ENCODE data around the gene ZW10.
"Not testable (repeated sequence)": the region's sequence is repeated elsewhere in the genome, so short reads cannot be mapped to it uniquely, and the experiment has no call there.

ZW10 gene

GRCh38 chr11:113789016-113789415, 15.5 kb upstream of the ZW10 start:
- not testable (repeated sequence) for H3K27me3 ChIP-seq (ENCODE audit: control insufficient read depth, insufficient read depth, low read length); H3K4me1 ChIP-seq (ENCODE audit: control insufficient read depth, insufficient read depth, low read length); H3K9ac ChIP-seq (ENCODE audit: low read length); H3K27ac ChIP-seq (ENCODE audit: low read depth, low read length); H3K4me3 ChIP-seq (ENCODE audit: low read length); H3K36me3 ChIP-seq (ENCODE audit: control insufficient read depth, insufficient read depth, low read length)

DNA sequence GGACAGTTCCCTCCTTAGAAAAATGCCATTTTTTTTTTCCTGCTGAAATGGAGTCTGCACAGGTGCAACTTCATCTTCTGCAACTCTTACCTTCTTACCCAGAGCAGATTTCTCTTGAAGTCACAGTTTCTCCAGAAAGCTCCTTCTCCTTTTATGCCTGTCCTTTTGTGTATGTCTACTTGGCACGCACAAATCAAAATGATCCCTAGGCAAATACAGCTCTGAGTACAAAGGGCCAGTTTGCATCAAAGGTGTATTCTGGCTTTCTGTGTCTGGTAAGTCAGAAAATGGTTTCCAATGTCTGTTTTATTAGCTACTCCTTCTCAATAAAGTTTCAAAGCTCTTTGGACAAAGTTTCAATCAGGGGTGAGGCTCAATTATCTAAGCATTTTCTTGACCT, 8.6 kb upstream of the ZW10 start:
- Histone ChIP-seq H3K4me3 (ENCODE audit: low read length) (no peak overlapping the region), H3K27ac (ENCODE audit: low read depth, low read length) (no peak overlapping the region), H3K4me1 (ENCODE audit: control insufficient read depth, insufficient read depth, low read length) (no peaks in the 10 kb centered on the region), H3K9ac (ENCODE audit: low read length) (no peak overlapping the region), H3K27me3 (ENCODE audit: control insufficient read depth, insufficient read depth, low read length) (peaks cover 2% of the 10 kb centered on the region), H3K36me3 (ENCODE audit: control insufficient read depth, insufficient read depth, low read length) (no peaks in the 10 kb centered on the region)

GRCh38 chr11:113781682-113782081, 8.2 kb upstream of the ZW10 start:
- Histone ChIP-seq H3K4me1 (ENCODE audit: control insufficient read depth, insufficient read depth, low read length) (no peaks in the 10 kb centered on the region), H3K27me3 (ENCODE audit: control insufficient read depth, insufficient read depth, low read length) (peaks cover 2% of the 10 kb centered on the region), H3K9ac (ENCODE audit: low read length) (no peak overlapping the region), H3K27ac (ENCODE audit: low read depth, low read length) (no peak overlapping the region), H3K4me3 (ENCODE audit: low read length) (no peak overlapping the region), H3K36me3 (ENCODE audit: control insufficient read depth, insufficient read depth, low read length) (no peaks in the 10 kb centered on the region)

DNA sequence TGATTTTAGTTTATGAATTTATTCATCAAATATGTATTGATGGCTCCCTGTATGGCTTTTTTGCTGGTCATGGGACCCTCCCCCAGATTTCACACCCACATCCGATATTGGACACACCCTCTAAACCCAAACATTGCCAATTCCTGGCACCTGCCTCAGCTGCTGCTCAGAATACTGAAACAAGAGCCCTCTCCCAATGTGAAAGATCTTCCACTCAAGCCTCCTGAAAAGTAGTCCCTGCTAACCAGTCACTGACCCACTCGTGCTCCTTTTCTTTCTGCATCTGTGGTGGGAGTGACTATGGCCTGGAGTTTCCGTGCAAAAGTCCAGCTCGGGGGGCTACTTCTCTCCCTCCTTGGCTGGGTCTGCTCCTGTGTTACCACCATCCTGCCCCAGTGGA, 6.0 kb upstream of the ZW10 start, which contains the start of gene CLDN25:
Gene CLDN25, plus strand, starts transcription at position 301 of the 400 bp plus-strand sequence. Its CDS starts 0 bp downstream, at position 301.
- Histone ChIP-seq H3K36me3 (ENCODE audit: control insufficient read depth, insufficient read depth, low read length) (no peaks in the 10 kb centered on the region), H3K9ac (ENCODE audit: low read length) (no peak within 1 kb of the TSS), H3K4me3 (ENCODE audit: low read length) (no peak within 1 kb of the TSS), H3K27ac (ENCODE audit: low read depth, low read length) (no peak within 1 kb of the TSS), H3K27me3 (ENCODE audit: control insufficient read depth, insufficient read depth, low read length) (peaks cover 2% of the 10 kb centered on the region), H3K4me1 (ENCODE audit: control insufficient read depth, insufficient read depth, low read length) (no peaks in the 10 kb centered on the region)

GRCh38 chr11:113778111-113778910, 4.8 kb upstream of the ZW10 start:
- Histone ChIP-seq H3K4me1 (ENCODE audit: control insufficient read depth, insufficient read depth, low read length) (no peaks in the 10 kb centered on the region), H3K4me3 (ENCODE audit: low read length) (no peak overlapping the region), H3K9ac (ENCODE audit: low read length) (no peak overlapping the region), H3K27me3 (ENCODE audit: control insufficient read depth, insufficient read depth, low read length) (peaks cover 2% of the 10 kb centered on the region), H3K36me3 (ENCODE audit: control insufficient read depth, insufficient read depth, low read length) (no peaks in the 10 kb centered on the region), H3K27ac (ENCODE audit: low read depth, low read length) (no peak overlapping the region)

DNA sequence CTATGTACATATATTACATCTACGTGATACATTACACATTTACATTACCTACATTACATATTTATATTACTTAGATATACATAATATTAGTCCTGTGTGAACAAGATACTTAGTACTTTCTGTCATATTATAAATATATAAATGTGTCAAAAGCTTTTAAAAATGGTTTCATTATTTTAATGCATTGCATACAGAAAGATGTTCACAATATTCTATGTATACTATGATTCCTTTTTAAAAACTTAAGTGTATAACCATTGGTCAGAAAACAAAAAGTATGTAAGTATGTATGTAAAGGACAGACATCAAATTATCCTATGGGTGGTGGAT, 647 bp upstream of the ZW10 start:
- Histone ChIP-seq H3K4me3 (ENCODE audit: low read length) (peak overlapping the region; percentile 94), H3K27ac (ENCODE audit: low read depth, low read length) (no peak overlapping the region), H3K27me3 (ENCODE audit: control insufficient read depth, insufficient read depth, low read length) (no peaks in the 10 kb centered on the region), H3K36me3 (ENCODE audit: control insufficient read depth, insufficient read depth, low read length) (no peaks in the 10 kb centered on the region), H3K9ac (ENCODE audit: low read length) (no peak overlapping the region), H3K4me1 (ENCODE audit: control insufficient read depth, insufficient read depth, low read length) (no peaks in the 10 kb centered on the region)

- Histone ChIP-seq H3K9ac (ENCODE audit: low read length) (peak overlapping the region; percentile 95), H3K4me1 (ENCODE audit: control insufficient read depth, insufficient read depth, low read length) (no peaks in the 10 kb centered on the region), H3K4me3 (ENCODE audit: low read length) (peak overlapping the region; percentile 94), H3K36me3 (ENCODE audit: control insufficient read depth, insufficient read depth, low read length) (no peaks in the 10 kb centered on the region), H3K27ac (ENCODE audit: low read depth, low read length) (peak overlapping the region; percentile 51), H3K27me3 (ENCODE audit: control insufficient read depth, insufficient read depth, low read length) (no peaks in the 10 kb centered on the region)
These were observed 438 bp downstream of the ZW10 start for GRCh38 chr11:113773092-113773415.

GRCh38 chr11:113771964-113772363, 1.5 kb downstream of the ZW10 start:
- H3K27ac ChIP-seq (ENCODE audit: low read depth, low read length): no peak overlapping the region
- H3K4me1 ChIP-seq (ENCODE audit: control insufficient read depth, insufficient read depth, low read length): no peaks in the 10 kb centered on the region
- H3K36me3 ChIP-seq (ENCODE audit: control insufficient read depth, insufficient read depth, low read length): peaks cover 4% of the 10 kb centered on the region
- no peaks in the 10 kb centered on the region for H3K27me3 ChIP-seq (ENCODE audit: control insufficient read depth, insufficient read depth, low read length)
- H3K4me3 ChIP-seq (ENCODE audit: low read length): peak overlapping the region; percentile 1
- H3K9ac ChIP-seq (ENCODE audit: low read length): no peak overlapping the region

- H3K27me3 ChIP-seq (ENCODE audit: control insufficient read depth, insufficient read depth, low read length): no peaks in the 10 kb centered on the region
These were observed 8.8 kb downstream of the ZW10 start for GRCh38 chr11:113764527-113765219.

GRCh38 chr11:113763040-113763439, 10.5 kb downstream of the ZW10 start:
- H3K4me3 ChIP-seq (ENCODE audit: low read length); H3K4me1 ChIP-seq (ENCODE audit: control insufficient read depth, insufficient read depth, low read length); H3K27me3 ChIP-seq (ENCODE audit: control insufficient read depth, insufficient read depth, low read length); H3K9ac ChIP-seq (ENCODE audit: low read length); H3K27ac ChIP-seq (ENCODE audit: low read depth, low read length): not testable (repeated sequence)
- peaks cover 12% of the 10 kb centered on the region for H3K36me3 ChIP-seq (ENCODE audit: control insufficient read depth, insufficient read depth, low read length)

More at GRCh38 chr11:113764527-113765219, 8.8 kb downstream of the ZW10 start:
- Histone ChIP-seq H3K27ac (ENCODE audit: low read depth, low read length) (no peak overlapping the region), H3K4me1 (ENCODE audit: control insufficient read depth, insufficient read depth, low read length) (no peaks in the 10 kb centered on the region), H3K9ac (ENCODE audit: low read length) (no peak overlapping the region), H3K4me3 (ENCODE audit: low read length) (no peak overlapping the region), H3K36me3 (ENCODE audit: control insufficient read depth, insufficient read depth, low read length) (peaks cover 4% of the 10 kb centered on the region)

- H3K27ac ChIP-seq (ENCODE audit: low read depth, low read length): no peak overlapping the region
- no peak overlapping the region for H3K9ac ChIP-seq (ENCODE audit: low read length)
- H3K36me3 ChIP-seq (ENCODE audit: control insufficient read depth, insufficient read depth, low read length): peaks cover 13% of the 10 kb centered on the region
- no peaks in the 10 kb centered on the region for H3K27me3 ChIP-seq (ENCODE audit: control insufficient read depth, insufficient read depth, low read length)
- no peak overlapping the region for H3K4me3 ChIP-seq (ENCODE audit: low read length)
- no peaks in the 10 kb centered on the region for H3K4me1 ChIP-seq (ENCODE audit: control insufficient read depth, insufficient read depth, low read length)
These were observed 13.3 kb downstream of the ZW10 start for GRCh38 chr11:113760241-113760640.

GRCh38 chr11:113752932-113753331, 20.6 kb downstream of the ZW10 start:
- no peaks in the 10 kb centered on the region for H3K4me1 ChIP-seq (ENCODE audit: control insufficient read depth, insufficient read depth, low read length)
- H3K9ac ChIP-seq (ENCODE audit: low read length): no peak overlapping the region
- no peaks in the 10 kb centered on the region for H3K27me3 ChIP-seq (ENCODE audit: control insufficient read depth, insufficient read depth, low read length)
- no peak overlapping the region for H3K4me3 ChIP-seq (ENCODE audit: low read length)
- H3K27ac ChIP-seq (ENCODE audit: low read depth, low read length): no peak overlapping the region
- peaks cover 16% of the 10 kb centered on the region for H3K36me3 ChIP-seq (ENCODE audit: control insufficient read depth, insufficient read depth, low read length)

DNA sequence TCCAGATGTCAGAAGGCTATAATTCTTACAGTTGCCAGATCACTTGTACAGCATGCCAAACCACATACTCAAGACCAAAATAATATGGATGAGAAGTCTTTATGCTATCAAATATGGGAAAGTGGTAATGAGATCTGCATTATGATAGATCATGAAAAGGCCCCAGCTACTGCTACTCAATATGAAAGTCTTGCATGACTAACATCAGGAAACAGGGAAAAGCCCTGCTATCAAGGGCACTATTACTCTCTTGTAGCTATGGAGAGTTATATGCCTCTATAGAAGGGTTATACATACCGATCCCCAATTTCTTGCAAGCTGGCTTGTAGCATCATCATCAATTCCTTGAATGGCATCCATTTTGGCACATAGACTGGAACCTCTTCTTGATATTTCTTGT, 37.2 kb downstream of the ZW10 start:
- Histone ChIP-seq H3K4me3 (ENCODE audit: low read length) (no peak overlapping the region), H3K36me3 (ENCODE audit: control insufficient read depth, insufficient read depth, low read length) (peaks cover 19% of the 10 kb centered on the region), H3K27ac (ENCODE audit: low read depth, low read length) (no peak overlapping the region)

More for the DNA sequence above, 37.2 kb downstream of the ZW10 start:
- Histone ChIP-seq H3K9ac (ENCODE audit: low read length) (no peak overlapping the region), H3K27me3 (ENCODE audit: control insufficient read depth, insufficient read depth, low read length) (no peaks in the 10 kb centered on the region), H3K4me1 (ENCODE audit: control insufficient read depth, insufficient read depth, low read length) (no peaks in the 10 kb centered on the region)

All from rectal smooth muscle tissue (tissue), 1 donor.